WERI-Rb-1 (cell line): Measurements from ENCODE around the gene C1GALT1.

Experiments
- DNase-seq: peaks from one replicate; pipeline ENCODE4 v3.0.0-alpha.2; 2020
- H3K27ac ChIP-seq: fragments of 250-450 bp; sonication (Bioruptor Pico); 2 replicates; pipeline ENCODE4 v1.5.1; 2020; ENCODE audit warnings: mild to moderate bottlenecking, moderate library complexity
- H3K27me3 ChIP-seq: fragments of 250-450 bp; sonication (Bioruptor Pico); 2 replicates; pipeline ENCODE4 v1.5.1; 2021; ENCODE audit warnings: mild to moderate bottlenecking, low read depth, moderate library complexity; ENCODE audit not compliant: insufficient read depth, severe bottlenecking
- H3K36me3 ChIP-seq: fragments of 250-450 bp; sonication (Bioruptor Pico); 2 replicates; pipeline ENCODE4 v1.5.1; 2020; ENCODE audit warnings: mild to moderate bottlenecking, moderate library complexity
- H3K4me3 ChIP-seq: 2 replicates; pipeline ENCODE4 v1.5.1; 2011; ENCODE audit warnings: low read depth, mild to moderate bottlenecking, control low read depth, low read length
- H3K9me3 ChIP-seq: fragments of 250-450 bp; sonication (Bioruptor Pico); 2 replicates; pipeline ENCODE4 v1.5.1; 2021; ENCODE audit warnings: mild to moderate bottlenecking, moderate library complexity; ENCODE audit not compliant: severe bottlenecking
- CTCF ChIP-seq: IDR thresholded peaks from 2 replicates; pipeline ENCODE4 v1.5.1; 2011; ENCODE audit warnings: low read depth, mild to moderate bottlenecking, control low read depth, inconsistent platforms, low read length

The C1GALT1 gene

GRCh38 chr7:7292085-7292484, 109.7 kb downstream of the C1GALT1 start:
- Histone ChIP-seq H3K9me3 (peaks cover 3% of the 10 kb centered on the region), H3K27me3 (no peaks in the 10 kb centered on the region), H3K4me3 (no peak overlapping the region), H3K36me3 (no peaks in the 10 kb centered on the region), H3K27ac (no peak overlapping the region)
- no peak for TF ChIP-seq CTCF
- no peak for DNase-seq

- peaks cover 3% of the 10 kb centered on the region for H3K9me3 ChIP-seq
- H3K4me3 ChIP-seq = no peak overlapping the region
- no peaks in the 10 kb centered on the region for H3K27me3 ChIP-seq
- peak; percentile 64 for DNase-seq
- H3K36me3 ChIP-seq = no peaks in the 10 kb centered on the region
- no peak overlapping the region for H3K27ac ChIP-seq
- TF ChIP-seq CTCF = no peak
Observed at GRCh38 chr7:7292608-7293007, 110.3 kb downstream of the C1GALT1 start.

DNA sequence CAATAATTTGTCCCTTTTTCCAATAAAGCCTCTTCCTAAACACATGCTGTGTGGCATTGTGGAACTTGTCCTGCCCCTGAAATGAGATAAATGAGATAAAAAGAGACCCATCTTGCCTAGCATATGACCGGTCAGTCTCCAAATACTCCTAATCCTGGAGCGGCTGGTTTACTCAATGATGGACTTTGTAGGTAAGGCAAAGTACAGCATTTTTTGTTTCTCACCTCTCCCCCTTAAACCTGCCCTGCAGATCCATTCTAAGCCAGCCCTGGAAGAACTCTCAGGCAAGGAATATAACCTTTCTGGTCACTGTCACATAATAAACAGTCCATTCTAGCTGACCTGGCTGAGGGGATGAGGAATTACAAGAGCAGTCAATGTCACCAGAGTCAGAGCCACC, 110.7 kb downstream of the C1GALT1 start:
- H3K4me3 ChIP-seq = no peak overlapping the region
- TF ChIP-seq CTCF = no peak
- DNase-seq = no peak
- H3K9me3 ChIP-seq = peaks cover 3% of the 10 kb centered on the region
- H3K27ac ChIP-seq = no peak overlapping the region
- no peaks in the 10 kb centered on the region for H3K36me3 ChIP-seq
- H3K27me3 ChIP-seq = no peaks in the 10 kb centered on the region

GRCh38 chr7:7294911-7295310, 112.6 kb downstream of the C1GALT1 start:
- H3K4me3 ChIP-seq = no peak overlapping the region
- no peak overlapping the region for H3K27ac ChIP-seq
- no peak for TF ChIP-seq CTCF
- no peaks in the 10 kb centered on the region for H3K27me3 ChIP-seq
- H3K36me3 ChIP-seq = no peaks in the 10 kb centered on the region
- no peak for DNase-seq
- peaks cover 3% of the 10 kb centered on the region for H3K9me3 ChIP-seq
